HL-60 (cell line): ENCODE data around the gene TSHZ1.

ENCODE experiments used
- DNase-seq, 2 experiments: peaks; one replicate each; pipeline ENCODE4 v3.0.0-alpha.2; 2010 to 2020; ENCODE audit warnings: low read depth in 1 of 2, low spot score in 1 of 2
- H3K27ac ChIP-seq: fragments of 250-450 bp; sonication (Bioruptor Pico); replicated peaks from 2 replicates; pipeline ENCODE4 v1.5.1; 2020; ENCODE audit warnings: mild to moderate bottlenecking, moderate library complexity
- H3K27me3 ChIP-seq: fragments of 250-450 bp; sonication (Bioruptor Pico); 2 replicates; pipeline ENCODE4 v1.5.1; 2021; ENCODE audit warnings: mild to moderate bottlenecking, moderate library complexity; ENCODE audit not compliant: insufficient read depth, poor library complexity, severe bottlenecking
- H3K4me3 ChIP-seq: replicated peaks from 2 replicates; pipeline ENCODE4 v1.5.1; 2011; ENCODE audit warnings: mild to moderate bottlenecking, control low read depth, low read length; ENCODE audit not compliant: insufficient read depth
- CTCF ChIP-seq: IDR thresholded peaks from one replicate; pipeline ENCODE4 v1.5.1; 2011; ENCODE audit warnings: low read length, control low read depth, inconsistent platforms; ENCODE audit not compliant: insufficient read depth
- GABPA ChIP-seq: IDR thresholded peaks from 2 replicates; pipeline ENCODE4 v1.6.1; 2012; ENCODE audit warnings: low read depth
- POLR2AphosphoS5 ChIP-seq: IDR thresholded peaks from 2 replicates; pipeline ENCODE4 v1.6.1; 2012; ENCODE audit warnings: low read depth
- REST ChIP-seq: IDR thresholded peaks from 2 replicates; pipeline ENCODE4 v1.6.1; 2012; ENCODE audit warnings: low read depth; ENCODE audit not compliant: insufficient replicate concordance
- SPI1 ChIP-seq: IDR thresholded peaks from 2 replicates; pipeline ENCODE4 v1.6.1; 2012; ENCODE audit warnings: low read depth, mild to moderate bottlenecking, borderline replicate concordance

TSHZ1 gene

GRCh38 chr18:75165926-75166325 is 44.7 kb upstream of the TSHZ1 start:
- no peak for TF ChIP-seq POLR2AphosphoS5
- DNase-seq = no peak
- no peak overlapping the region for H3K27ac ChIP-seq
- no peak overlapping the region for H3K4me3 ChIP-seq
- no peaks in the 10 kb centered on the region for H3K27me3 ChIP-seq

- no peak overlapping the region for H3K27ac ChIP-seq
- TF ChIP-seq GABPA (no peak), SPI1 (no peak), CTCF (no peak), POLR2AphosphoS5 (no peak), REST (no peak)
- no peak for DNase-seq
- H3K27me3 ChIP-seq = no peaks in the 10 kb centered on the region
- H3K4me3 ChIP-seq = no peak overlapping the region
Observed at GRCh38 chr18:75167137-75167536, 43.5 kb upstream of the TSHZ1 start.

- TF ChIP-seq CTCF (no peak), POLR2AphosphoS5 (no peak), SPI1 (no peak), REST (no peak), GABPA (no peak)
- DNase-seq = no peak
- H3K4me3 ChIP-seq = no peak overlapping the region
Observed at GRCh38 chr18:75167759-75168618, 42.6 kb upstream of the TSHZ1 start.

GRCh38 chr18:75168619-75169018 is 42.0 kb upstream of the TSHZ1 start:
- H3K4me3 ChIP-seq = no peak overlapping the region
- no peaks in the 10 kb centered on the region for H3K27me3 ChIP-seq
- H3K27ac ChIP-seq = no peak overlapping the region
- no peak for DNase-seq
- TF ChIP-seq POLR2AphosphoS5 = no peak
- no peak for TF ChIP-seq REST
- no peak for TF ChIP-seq GABPA
- no peak for TF ChIP-seq SPI1
- TF ChIP-seq CTCF = no peak

More at GRCh38 chr18:75167759-75168618, 42.6 kb upstream of the TSHZ1 start:
- no peaks in the 10 kb centered on the region for H3K27me3 ChIP-seq
- H3K27ac ChIP-seq = no peak overlapping the region
